ENCODE data around the gene CFAP46.

DNA sequence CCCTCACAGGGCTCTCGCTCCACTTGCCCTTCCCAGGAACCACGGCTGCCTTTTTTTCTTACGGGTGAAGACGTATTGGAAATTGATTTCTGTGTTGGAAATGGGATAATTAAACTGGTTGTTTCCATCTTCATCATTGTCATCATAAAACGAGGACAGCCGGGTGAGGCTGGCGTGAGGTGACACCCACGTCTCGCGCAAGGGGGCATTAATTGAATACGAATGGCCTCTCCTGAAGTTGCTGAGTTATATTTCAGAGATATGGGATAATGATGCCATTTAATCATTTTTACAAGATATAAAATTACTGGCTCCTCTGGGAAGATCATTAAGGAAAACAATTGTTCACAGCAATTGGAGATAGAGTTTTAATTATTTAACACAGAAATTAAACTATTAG, 138.1 kb downstream of the CFAP46 start:
- TF ChIP-seq POLR2AphosphoS5 (IDR thresholded peaks at IDR 0.05; ENCODE audit: control insufficient read depth, insufficient read depth, low read depth, low read length) (no peak), SRF (CRISPR knock-in tag; IDR thresholded peaks at IDR 0.05) (no peak), POLR3G (IDR thresholded peaks at IDR 0.05; ENCODE audit: extremely low read depth, insufficient read length, insufficient replicate concordance) (no peak), NFE2 (IDR thresholded peaks at IDR 0.05; ENCODE audit: low read depth) (no peak), ZNF140 (CRISPR knock-in tag; IDR thresholded peaks at IDR 0.05) (no peak)
- TF ChIP-seq, protein P1, sequence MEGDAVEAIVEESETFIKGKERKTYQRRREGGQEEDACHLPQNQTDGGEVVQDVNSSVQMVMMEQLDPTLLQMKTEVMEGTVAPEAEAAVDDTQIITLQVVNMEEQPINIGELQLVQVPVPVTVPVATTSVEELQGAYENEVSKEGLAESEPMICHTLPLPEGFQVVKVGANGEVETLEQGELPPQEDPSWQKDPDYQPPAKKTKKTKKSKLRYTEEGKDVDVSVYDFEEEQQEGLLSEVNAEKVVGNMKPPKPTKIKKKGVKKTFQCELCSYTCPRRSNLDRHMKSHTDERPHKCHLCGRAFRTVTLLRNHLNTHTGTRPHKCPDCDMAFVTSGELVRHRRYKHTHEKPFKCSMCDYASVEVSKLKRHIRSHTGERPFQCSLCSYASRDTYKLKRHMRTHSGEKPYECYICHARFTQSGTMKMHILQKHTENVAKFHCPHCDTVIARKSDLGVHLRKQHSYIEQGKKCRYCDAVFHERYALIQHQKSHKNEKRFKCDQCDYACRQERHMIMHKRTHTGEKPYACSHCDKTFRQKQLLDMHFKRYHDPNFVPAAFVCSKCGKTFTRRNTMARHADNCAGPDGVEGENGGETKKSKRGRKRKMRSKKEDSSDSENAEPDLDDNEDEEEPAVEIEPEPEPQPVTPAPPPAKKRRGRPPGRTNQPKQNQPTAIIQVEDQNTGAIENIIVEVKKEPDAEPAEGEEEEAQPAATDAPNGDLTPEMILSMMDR (IDR thresholded peaks at IDR 0.05 in 2 of 3, conservative IDR thresholded peaks at IDR 0.05 in 1 of 3; ENCODE audit: insufficient read depth in 2 of 3, low read depth in 1 of 3, low read length in 3 of 3), result no peak
- TF ChIP-seq, protein P2, sequence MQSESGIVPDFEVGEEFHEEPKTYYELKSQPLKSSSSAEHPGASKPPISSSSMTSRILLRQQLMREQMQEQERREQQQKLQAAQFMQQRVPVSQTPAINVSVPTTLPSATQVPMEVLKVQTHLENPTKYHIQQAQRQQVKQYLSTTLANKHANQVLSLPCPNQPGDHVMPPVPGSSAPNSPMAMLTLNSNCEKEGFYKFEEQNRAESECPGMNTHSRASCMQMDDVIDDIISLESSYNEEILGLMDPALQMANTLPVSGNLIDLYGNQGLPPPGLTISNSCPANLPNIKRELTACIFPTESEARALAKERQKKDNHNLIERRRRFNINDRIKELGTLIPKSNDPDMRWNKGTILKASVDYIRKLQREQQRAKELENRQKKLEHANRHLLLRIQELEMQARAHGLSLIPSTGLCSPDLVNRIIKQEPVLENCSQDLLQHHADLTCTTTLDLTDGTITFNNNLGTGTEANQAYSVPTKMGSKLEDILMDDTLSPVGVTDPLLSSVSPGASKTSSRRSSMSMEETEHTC (IDR thresholded peaks at IDR 0.05), result no peak
